Neural cell (in vitro differentiated cells): ENCODE data around the gene SSBP2.

Experiments used
- CTCF ChIP-seq: fragments of 450-650 bp; IDR thresholded peaks from 2 replicates; pipeline ENCODE4 v1.5.1; 2014; ENCODE audit warnings: antibody characterized with exemption, mild to moderate bottlenecking, moderate library complexity; ENCODE audit not compliant: poor library complexity, severe bottlenecking
- EP300 ChIP-seq: fragments of 450-650 bp; conservative IDR thresholded peaks from 2 replicates; pipeline ENCODE4 v1.6.1; 2014; ENCODE audit warnings: antibody characterized with exemption, mild to moderate bottlenecking, moderate library complexity; ENCODE audit not compliant: poor library complexity, severe bottlenecking
- EZH2 ChIP-seq: fragments of 200-600, 300-800 bp; shearing (Covaris generic), sonication (generic); IDR thresholded peaks from 2 replicates; pipeline ENCODE4 v1.6.1; 2014; ENCODE audit warnings: antibody characterized with exemption, low read length, borderline replicate concordance, mild to moderate bottlenecking; ENCODE audit not compliant: insufficient read depth, poor library complexity, severe bottlenecking
- MXI1 ChIP-seq: fragments of 450-650 bp; conservative IDR thresholded peaks from 2 replicates; pipeline ENCODE4 v1.6.1; 2014; ENCODE audit warnings: antibody characterized with exemption, mild to moderate bottlenecking; ENCODE audit not compliant: poor library complexity, severe bottlenecking
- POLR2AphosphoS5 ChIP-seq: IDR thresholded peaks from 2 replicates; pipeline ENCODE4 v1.6.1; 2012
- RAD21 ChIP-seq: fragments of 450-650 bp; conservative IDR thresholded peaks from 2 replicates; pipeline ENCODE4 v1.6.1; 2014; ENCODE audit warnings: antibody characterized with exemption, mild to moderate bottlenecking, moderate library complexity
- REST ChIP-seq: IDR thresholded peaks from 2 replicates; pipeline ENCODE4 v1.6.1; 2012; ENCODE audit warnings: borderline replicate concordance
- SMC3 ChIP-seq: fragments of 450-650 bp; conservative IDR thresholded peaks from 2 replicates; pipeline ENCODE4 v1.6.1; 2014; ENCODE audit warnings: antibody characterized with exemption, mild to moderate bottlenecking, moderate library complexity; ENCODE audit not compliant: poor library complexity
- TAF1 ChIP-seq: IDR thresholded peaks from 2 replicates; pipeline ENCODE4 v1.6.1; 2012; ENCODE audit warnings: low read depth

- TF ChIP-seq CTCF (no peak), TAF1 (no peak), EZH2 (no peak), EP300 (no peak), POLR2AphosphoS5 (no peak), MXI1 (no peak), RAD21 (no peak), REST (no peak), SMC3 (no peak)
Observed at GRCh38 chr5:81700166-81700565, 50.7 kb downstream of the SSBP2 start.
